ENCODE data around the gene SLC4A4. TPM values are rescaled to one million over a fixed set of nuclear protein-coding genes. Genes with fewer than 3 reads are reported as not detected.

The SLC4A4 gene
- total and polyA plus RNA-seq, 4 donors, result 3.0 to 36.7 (median 8.2) TPM

DNA sequence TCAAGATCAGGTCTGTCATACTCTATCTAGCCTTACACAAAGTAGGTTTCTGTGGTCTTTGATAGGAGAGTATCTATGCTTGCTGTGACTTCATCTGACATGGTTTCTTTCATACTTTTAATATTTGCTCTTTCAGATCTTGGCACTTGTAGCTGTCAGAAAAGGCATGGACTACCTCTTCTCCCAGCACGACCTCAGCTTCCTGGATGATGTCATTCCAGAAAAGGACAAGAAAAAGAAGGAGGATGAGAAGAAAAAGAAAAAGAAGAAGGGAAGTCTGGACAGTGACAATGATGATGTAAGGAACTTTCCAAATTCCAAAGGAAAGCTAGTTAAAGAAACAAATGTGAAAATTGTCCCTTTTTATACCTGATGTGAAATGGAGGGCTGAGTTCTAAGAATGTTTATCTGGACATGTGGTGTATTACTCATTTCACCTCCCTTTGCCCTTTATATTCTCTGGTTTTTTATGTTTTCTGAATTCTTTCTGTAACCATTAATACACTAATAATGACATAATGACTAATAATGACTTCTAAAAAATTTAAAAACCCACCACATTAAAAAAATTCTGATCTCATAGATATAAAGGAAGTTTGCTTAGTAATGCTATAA is 221.2 kb downstream of the SLC4A4 start:
- peaks cover 0 to 8% (median 3%) of the 10 kb centered on the region in 4 donors for H3K36me3 ChIP-seq (ENCODE audit: control insufficient read depth in 4 of 4, insufficient read depth in 3 of 4, low read depth in 1 of 4, low read length in 3 of 4)
- H3K27ac ChIP-seq (ENCODE audit: low read depth in 1 of 2, low read length in 2 of 2), result no peak overlapping the region
- no peak overlapping the region for H3K9ac ChIP-seq (ENCODE audit: low read depth in 1 of 2, low read length in 2 of 2)
- H3K9me3 ChIP-seq (ENCODE audit: control insufficient read depth in 4 of 4, low read length in 3 of 4), result no peaks in the 10 kb centered on the region
- 0% methylated on average over 1 of the region's 1 CpG for WGBS
- H3K27me3 ChIP-seq (ENCODE audit: control insufficient read depth in 4 of 4, insufficient read depth in 4 of 4, low read length in 3 of 4), result no peaks in the 10 kb centered on the region
- no peak overlapping the region for H3K4me3 ChIP-seq (ENCODE audit: low read depth in 1 of 3, low read length in 3 of 3)
- no peaks in the 10 kb centered on the region for H3K4me1 ChIP-seq (ENCODE audit: control insufficient read depth in 4 of 4, insufficient read depth in 4 of 4, low read length in 3 of 4)
- no peak for DNase-seq (ENCODE audit: low spot score)
- TF ChIP-seq REST (IDR thresholded peaks at IDR 0.05) (no peak), NR2F2 (IDR thresholded peaks at IDR 0.05) (no peak), GABPA (IDR thresholded peaks at IDR 0.05 in 1 of 2, conservative IDR thresholded peaks at IDR 0.05 in 1 of 2) (no peak), FOXA1 (IDR thresholded peaks at IDR 0.05) (no peak), HNF4A (conservative IDR thresholded peaks at IDR 0.05) (no peak), ZBTB33 (IDR thresholded peaks at IDR 0.05) (no peak), RXRA (IDR thresholded peaks at IDR 0.05) (no peak), TAF1 (conservative IDR thresholded peaks at IDR 0.05) (no peak), HNF4G (IDR thresholded peaks at IDR 0.05) (no peak), SP1 (IDR thresholded peaks at IDR 0.05) (no peak), JUND (IDR thresholded peaks at IDR 0.05) (no peak), YY1 (IDR thresholded peaks at IDR 0.05) (no peak), ATF3 (IDR thresholded peaks at IDR 0.05) (no peak), EGR1 (IDR thresholded peaks at IDR 0.05; ENCODE audit: low read depth in 2 of 2) (no peak)
- TF ChIP-seq, protein P1, sequence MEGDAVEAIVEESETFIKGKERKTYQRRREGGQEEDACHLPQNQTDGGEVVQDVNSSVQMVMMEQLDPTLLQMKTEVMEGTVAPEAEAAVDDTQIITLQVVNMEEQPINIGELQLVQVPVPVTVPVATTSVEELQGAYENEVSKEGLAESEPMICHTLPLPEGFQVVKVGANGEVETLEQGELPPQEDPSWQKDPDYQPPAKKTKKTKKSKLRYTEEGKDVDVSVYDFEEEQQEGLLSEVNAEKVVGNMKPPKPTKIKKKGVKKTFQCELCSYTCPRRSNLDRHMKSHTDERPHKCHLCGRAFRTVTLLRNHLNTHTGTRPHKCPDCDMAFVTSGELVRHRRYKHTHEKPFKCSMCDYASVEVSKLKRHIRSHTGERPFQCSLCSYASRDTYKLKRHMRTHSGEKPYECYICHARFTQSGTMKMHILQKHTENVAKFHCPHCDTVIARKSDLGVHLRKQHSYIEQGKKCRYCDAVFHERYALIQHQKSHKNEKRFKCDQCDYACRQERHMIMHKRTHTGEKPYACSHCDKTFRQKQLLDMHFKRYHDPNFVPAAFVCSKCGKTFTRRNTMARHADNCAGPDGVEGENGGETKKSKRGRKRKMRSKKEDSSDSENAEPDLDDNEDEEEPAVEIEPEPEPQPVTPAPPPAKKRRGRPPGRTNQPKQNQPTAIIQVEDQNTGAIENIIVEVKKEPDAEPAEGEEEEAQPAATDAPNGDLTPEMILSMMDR (IDR thresholded peaks at IDR 0.05; ENCODE audit: low read depth, low read length, missing input control), result no peak
- TF ChIP-seq, protein P2, sequence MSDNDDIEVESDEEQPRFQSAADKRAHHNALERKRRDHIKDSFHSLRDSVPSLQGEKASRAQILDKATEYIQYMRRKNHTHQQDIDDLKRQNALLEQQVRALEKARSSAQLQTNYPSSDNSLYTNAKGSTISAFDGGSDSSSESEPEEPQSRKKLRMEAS (IDR thresholded peaks at IDR 0.05), result no peak

All from liver (tissue), 9 donors.